Testis (tissue), 3 donors: Measurements from ENCODE around the gene ZNF285. TPM values are rescaled to one million over a fixed set of nuclear protein-coding genes. Genes with fewer than 3 reads are reported as not detected.

Experiments used
- polyA plus RNA-seq: library from polyadenylated mRNA; stranded (reverse); fragments of 350-450 nt; fragmentation: Illumina TruSeq; extraction: RNeasy Lipid Tissue Mini Kit (QIAGEN cat#74804); gene quantifications from one replicate; pipeline ENCODE4 v1.2.3, GENCODE V29; 2014; ENCODE audit warnings: low read depth, low replicate concordance; ENCODE audit not compliant: insufficient read depth
- total RNA-seq, 2 donors: library from RNA; depleted of rRNA; stranded (reverse); fragments of >200 nt; gene quantifications; one replicate each; pipeline ENCODE4 v1.2.3, GENCODE V29; 2016

The ZNF285 gene
- total and polyA plus RNA-seq, 3 donors from 2014 or later = 5.4 to 7.9 (median 7.1) TPM

Other genes with a start within 250 kb of the ZNF285 start
- 10 to 100 TPM; 44.1 to 54.0 TPM for gene ZNF226, start 236.5 kb downstream of the ZNF285 start, total RNA-seq
- gene ZNF226, start 236.5 kb downstream of the ZNF285 start, polyA plus RNA-seq = 27.4 TPM
- 10 to 100 TPM; 19.8 to 25.0 TPM for gene ZNF227, start 189.1 kb downstream of the ZNF285 start, total RNA-seq
- 12.8 TPM for gene ZNF227, start 189.1 kb downstream of the ZNF285 start, polyA plus RNA-seq
- gene ZNF233, start 141.7 kb downstream of the ZNF285 start, total RNA-seq = 10 to 100 TPM in 1 of 2 donors, 1 to 10 TPM in 1; 6.4 to 11.6 TPM
- 27.7 TPM for gene ZNF233, start 141.7 kb downstream of the ZNF285 start, polyA plus RNA-seq
- 10 to 100 TPM; 11.1 to 12.1 TPM for gene ZNF235, start 96.6 kb downstream of the ZNF285 start, total RNA-seq
- 4.6 TPM for gene ZNF235, start 96.6 kb downstream of the ZNF285 start, polyA plus RNA-seq
- 1 to 10 TPM; 7.6 to 9.8 TPM for gene ZNF112, start 44.9 kb downstream of the ZNF285 start, total RNA-seq
- gene ZNF112, start 44.9 kb downstream of the ZNF285 start, polyA plus RNA-seq = 4.0 TPM
- gene ZNF229, start 46.9 kb upstream of the ZNF285 start, total RNA-seq = 1 to 10 TPM; 5.1 to 5.8 TPM
- 4.4 TPM for gene ZNF229, start 46.9 kb upstream of the ZNF285 start, polyA plus RNA-seq
- gene ZNF180, start 98.9 kb upstream of the ZNF285 start, total RNA-seq = 1 to 10 TPM; 6.9 to 8.9 TPM
- gene ZNF180, start 98.9 kb upstream of the ZNF285 start, polyA plus RNA-seq = 4.7 TPM
- gene CEACAM20, start 128.1 kb upstream of the ZNF285 start, total RNA-seq = under 1 TPM; 0.62 to 0.87 TPM
- 0.53 TPM for gene CEACAM20, start 128.1 kb upstream of the ZNF285 start, polyA plus RNA-seq
- under 1 TPM; 0.37 to 0.79 TPM for gene IGSF23, start 212.0 kb upstream of the ZNF285 start, total RNA-seq
- not detected for gene IGSF23, start 212.0 kb upstream of the ZNF285 start, polyA plus RNA-seq
- 10 to 100 TPM; 29.1 to 41.1 TPM for gene PVR, start 242.3 kb upstream of the ZNF285 start, total RNA-seq
- 31.9 TPM for gene PVR, start 242.3 kb upstream of the ZNF285 start, polyA plus RNA-seq